ENCODE data around the gene PRDM16.

Gene PRDM16

DNA sequence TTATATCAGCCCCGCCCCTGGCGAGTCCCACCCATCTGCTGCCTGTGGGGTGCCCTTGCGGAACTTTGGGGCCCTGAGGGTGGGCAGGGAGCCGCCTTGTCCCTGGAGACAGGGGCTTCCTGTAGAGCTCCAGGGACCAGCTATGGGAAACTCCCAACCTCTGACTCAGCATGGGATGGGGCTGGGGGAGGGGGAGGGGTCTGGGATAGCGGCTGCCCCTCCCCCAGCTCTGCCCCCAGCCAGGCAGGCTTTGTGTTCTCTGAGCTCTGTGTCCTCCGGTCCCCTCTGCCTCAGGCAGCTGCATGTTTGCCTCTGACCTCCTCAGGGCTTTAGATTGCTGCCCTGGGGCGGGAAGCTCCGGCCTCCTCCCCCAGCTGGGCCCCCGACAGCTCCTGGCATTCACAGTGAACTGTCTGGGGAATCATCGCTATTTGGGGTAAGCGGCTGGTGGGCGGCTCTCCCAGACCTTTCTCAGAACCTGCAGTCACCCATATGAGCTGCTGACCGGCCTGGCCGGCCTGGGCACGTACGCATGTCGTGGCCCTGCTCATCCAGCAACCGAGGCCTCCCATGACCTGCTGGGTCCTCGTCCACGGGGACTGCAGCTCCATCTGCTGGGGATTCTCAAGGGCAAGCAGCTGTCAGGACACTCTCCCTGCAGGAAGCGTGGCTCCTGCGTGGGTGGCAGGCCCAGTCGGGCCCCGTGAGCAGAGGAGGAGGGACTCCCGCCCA, 402.5 kb downstream of the PRDM16 start:
- DNase-seq, result no peak

DNA sequence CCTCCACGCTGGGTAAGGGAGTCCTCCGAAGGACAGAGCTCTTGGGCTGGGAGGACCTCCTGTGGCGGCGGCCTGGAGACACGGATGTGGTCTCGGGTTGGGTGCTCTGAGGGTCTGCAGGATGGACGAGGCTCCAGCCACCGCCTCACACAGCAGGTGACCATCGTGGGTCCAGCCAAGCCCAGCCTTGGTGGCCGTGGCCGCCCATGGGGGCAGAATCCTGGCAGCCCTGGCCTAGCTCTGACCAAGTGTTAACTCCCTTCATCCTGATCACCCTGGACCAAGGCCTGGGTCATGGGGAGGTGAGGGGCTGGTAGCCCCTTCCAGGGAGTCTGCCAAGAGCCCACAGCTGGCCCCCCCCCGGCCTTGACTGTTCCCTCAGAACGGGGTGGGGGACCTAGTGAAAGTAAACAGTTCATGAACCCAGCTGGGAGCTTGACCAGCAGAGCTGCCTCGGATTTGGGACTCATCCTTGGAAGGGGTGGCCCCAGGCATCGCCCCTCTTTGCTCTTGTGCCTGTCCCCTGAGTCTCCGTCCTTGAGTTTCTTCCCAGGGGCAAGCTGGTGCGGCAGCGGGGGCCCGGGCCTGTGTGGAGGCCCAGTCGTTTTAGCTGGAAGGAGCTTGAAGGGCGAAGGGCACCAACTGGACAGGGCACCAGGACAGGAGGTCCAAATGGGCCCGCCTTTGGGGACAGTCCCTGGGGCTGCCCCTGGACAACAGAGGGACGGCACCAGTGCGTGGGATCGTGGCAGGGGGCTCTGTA, 403.3 kb downstream of the PRDM16 start:
- DNase-seq, result no peak

DNA sequence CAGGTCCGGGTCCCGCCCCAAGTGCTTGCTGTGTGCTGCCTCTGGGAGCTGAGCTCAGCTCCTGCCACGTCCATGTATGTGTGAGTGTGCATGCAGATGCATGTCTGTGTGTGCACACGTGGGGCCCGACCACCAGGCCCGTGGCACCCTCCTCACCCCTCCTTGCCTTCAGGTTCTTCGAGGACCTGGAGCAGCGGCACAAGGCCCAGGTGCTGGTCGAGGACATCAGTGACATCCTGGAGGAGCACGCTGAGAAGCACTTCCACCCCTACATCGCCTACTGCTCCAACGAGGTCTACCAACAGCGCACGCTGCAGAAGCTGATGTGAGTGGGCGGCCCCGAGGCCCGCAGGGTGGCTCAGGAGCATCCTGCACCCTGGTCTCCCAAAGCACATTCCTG, 403.9 kb downstream of the PRDM16 start:
- DNase-seq, result no peak

DNA sequence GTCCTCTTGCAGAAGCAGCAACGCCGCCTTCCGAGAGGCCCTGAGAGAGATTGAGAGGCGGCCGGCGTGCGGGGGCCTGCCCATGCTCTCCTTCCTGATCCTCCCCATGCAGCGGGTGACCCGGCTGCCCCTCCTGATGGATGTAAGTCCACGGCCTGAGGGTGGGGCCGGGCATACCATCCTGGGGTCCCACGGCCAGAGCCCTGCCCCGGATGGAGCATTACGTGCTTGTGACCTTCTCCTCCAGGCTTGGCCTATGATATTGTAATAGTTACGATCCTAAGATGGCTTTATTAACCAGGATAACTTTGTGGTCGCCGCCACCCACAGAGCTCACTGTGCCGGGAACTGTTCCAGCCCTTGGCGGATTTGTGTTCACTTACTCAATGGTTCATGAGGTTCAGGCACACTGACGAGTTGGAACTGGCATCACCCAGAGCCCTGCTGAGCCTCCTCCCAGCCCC, 404.4 kb downstream of the PRDM16 start:
- DNase-seq, result no peak

DNA sequence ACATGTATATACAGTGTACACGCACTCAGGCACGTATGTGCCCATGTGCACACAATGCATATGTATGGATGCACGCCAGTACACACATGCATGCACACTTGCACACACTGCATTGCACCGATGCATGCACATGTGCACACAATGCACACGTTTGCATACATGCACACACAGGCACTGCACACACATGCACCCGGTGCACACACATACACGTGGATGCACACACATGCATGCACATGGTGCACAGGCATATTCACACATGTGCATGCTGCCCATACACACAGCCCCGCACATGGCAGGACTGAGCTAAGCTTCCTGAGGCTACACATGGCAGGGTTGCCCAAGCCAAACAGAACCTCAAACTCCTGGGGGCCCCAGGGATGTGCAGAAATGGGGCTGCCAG, 405.0 kb downstream of the PRDM16 start:
- DNase-seq, result no peak

DNA sequence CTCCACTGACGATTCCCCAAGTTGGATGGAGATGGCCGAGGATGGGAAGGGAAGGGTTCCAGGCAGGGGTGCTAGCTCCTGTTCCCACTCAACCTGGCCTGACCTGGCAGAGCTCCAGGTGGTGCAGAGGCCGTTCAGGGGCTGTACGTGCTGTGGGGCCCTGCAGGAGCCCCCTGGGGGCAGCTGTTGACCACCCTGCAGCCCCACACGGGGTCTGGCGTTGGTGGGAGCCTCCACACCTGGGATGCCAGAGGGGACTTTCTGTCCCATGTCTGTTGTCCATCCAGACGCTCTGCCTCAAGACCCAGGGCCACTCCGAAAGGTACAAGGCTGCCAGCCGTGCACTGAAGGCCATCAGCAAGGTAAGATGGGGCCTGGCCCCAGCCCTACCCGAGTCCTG, 405.4 kb downstream of the PRDM16 start:
- no peak for DNase-seq

DNA sequence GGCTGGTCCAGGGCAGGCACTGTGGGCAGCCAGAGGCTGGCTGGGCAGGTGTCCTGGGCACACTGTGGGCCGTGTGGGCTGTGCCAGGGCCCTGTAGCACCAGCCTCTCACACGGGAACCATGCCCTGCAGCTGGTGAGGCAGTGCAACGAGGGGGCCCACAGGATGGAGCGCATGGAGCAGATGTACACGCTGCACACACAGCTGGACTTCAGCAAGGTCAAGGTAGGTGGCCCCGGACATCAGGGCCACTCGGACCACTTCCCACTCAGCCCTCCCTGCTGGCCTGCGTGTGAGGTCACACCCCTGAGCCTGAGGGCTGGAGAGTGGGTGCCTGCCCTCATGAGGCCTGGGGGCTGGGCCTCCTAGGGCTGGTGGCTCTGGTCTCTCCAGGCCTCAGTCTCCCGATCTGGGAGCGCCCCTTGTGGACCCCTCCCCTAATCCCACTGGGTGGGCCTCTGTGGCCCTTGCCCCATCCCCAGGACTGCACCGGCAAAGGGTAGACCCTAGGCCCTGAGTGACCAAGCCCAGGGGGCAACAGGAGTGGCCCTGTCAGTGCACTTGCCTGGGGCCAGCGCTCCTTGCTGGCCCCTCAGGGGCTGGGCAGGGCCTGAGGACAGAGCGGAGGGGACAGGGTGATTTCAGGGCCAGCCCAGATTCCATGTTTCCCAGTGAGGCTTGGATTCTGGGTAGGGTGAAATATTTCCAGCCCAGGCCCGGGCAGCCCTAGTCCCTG, 407.0 kb downstream of the PRDM16 start:
- no peak for DNase-seq

DNA sequence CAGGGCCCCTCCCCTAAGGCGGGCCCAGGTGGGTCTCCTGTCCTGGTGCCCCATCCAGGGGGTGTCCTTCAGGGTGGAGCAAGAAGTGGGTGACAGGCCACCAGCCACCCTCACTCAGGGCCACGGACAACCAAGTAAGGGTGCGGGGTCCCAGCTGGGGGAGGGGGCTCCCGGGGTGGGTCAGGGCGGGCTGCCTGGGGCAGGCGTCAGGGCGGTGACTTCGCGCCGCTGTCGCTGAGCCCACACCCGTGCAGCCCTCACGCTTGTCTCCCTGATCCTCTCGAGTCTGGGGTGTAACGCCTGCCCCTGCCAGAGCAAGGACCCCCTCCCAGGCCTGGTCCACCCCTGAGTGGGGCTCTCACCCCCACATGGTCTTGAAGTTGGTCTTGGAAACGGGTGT, 407.7 kb downstream of the PRDM16 start:
- no peak for DNase-seq

DNA sequence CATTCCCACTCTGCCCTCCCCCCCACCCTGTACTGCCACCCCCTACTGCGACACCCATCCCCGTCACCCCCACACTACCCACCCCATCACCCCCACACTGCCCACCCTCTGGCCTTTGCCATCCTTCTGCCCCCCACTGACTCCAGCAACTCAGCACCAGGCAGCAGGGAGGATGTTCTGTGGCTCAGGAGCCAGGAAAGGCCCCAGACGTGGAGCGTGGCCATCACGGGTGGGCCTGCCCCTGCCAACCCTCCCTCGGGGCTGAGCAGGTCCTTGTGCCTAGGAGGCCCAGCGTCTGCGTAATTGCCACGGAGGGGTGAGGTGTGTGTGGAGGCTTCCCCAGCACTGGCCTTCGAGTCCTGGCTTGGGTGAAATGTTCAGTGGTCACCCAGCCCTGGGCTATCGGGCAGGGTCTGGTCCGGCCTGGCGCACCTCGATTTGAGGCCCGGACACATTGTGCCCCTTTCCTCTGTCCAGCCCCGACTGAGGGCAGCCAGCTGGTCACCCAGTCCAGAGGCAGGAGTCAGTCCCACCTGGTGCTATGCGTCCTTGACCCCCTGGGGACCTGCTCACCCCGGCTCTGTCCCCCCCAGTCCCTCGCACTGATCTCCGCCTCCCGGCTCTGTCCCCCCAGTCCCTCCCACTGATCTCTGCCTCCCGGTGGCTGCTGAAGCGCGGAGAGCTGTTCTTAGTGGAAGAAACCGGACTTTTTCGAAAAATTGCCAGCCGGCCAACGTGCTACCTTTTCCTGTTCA, 408.4 kb downstream of the PRDM16 start:
- no peak for DNase-seq

DNA sequence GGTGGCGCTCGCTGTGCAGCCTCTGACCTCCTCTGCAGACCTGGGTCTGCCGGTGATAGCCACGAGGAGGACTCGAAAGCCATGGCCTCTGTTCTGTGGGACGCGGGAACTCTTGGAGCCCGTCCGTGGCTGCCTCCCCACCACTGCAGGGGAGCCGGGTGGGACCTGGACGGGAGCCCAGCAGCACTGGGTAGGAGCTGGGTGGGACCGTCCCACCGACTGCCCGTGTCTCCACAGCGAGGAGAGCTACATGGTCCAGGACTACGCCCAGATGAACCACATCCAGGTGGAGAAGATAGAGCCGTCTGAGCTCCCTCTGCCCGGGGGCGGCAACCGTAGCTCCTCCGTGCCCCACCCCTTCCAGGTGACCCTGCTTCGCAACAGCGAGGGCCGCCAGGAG, 409.2 kb downstream of the PRDM16 start:
- no peak for DNase-seq

DNA sequence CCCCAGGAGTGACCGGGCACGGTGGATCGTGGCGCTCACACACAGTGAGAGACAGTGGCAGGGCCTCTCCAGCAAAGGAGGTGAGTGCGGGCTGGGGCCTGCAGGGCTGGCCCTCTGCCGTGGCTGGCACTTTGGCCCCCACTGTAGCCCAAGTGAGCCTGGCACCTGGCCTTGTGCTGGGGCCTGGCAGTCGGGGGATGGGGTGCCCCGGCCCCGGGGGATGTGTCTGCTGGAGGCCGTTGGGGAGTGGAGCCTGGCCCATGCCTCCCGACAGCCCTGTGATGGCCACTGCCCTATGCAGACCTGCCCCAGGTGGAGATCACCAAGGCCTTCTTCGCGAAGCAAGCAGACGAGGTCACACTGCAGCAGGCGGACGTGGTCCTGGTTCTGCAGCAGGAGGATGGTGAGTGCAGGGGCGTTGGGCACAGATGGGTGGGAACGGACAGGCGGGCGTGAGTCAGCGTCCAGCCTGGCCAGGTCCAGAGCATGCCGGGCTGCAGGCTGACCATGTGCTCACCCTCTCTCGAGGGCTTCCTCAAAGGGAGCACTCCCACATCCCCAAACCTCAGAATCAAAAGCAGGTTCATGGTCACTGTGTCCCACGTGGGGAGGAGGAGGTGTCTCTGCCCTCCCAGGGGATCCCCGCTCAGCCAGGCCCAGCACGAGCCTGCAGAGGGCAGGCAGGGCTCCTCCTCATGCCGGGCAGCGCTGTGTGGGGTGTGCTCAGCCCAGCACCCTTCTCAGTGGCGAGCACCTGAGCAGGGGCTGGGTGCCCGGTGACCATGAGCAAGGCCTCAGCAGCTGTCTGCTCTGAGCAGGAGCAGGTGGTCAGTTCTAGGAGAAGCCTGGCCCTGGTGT, 410.7 kb downstream of the PRDM16 start:
- no peak for DNase-seq

DNA sequence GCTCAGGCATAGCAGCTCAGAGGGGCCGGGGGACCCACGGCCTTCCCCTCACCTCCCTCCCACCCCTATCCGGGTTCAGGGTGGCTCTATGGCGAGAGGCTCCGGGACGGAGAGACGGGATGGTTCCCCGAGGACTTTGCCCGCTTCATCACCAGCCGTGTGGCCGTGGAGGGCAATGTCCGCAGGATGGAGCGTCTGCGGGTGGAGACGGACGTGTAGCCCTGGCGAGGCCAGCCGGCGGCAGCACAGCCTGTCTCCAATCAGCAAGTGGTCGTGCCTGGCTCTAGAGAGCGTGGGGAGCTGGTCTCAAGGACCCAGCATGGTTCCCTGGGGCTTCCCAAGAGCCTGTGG, 411.3 kb downstream of the PRDM16 start:
- no peak for DNase-seq

DNA sequence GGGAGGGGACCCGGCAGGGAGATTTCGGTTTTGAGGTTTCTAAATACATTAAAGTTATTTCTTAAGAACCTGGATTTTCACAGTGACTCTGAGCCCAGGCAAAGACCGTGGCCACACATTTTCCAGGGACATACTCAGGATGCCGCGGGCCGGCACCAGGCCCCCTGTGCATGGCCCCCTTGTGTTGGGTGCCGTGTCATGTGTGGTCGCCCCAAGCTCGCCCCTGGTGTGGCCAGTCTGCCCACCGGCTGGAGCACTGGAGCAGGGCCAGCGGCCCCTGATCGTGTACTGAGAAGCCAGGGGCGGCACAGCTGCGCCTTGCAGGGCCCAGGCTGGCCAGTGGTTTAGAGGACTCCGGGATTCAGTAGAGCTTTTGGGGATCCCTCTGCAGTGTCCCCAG, 412.0 kb downstream of the PRDM16 start:
- DNase-seq, result no peak

DNA sequence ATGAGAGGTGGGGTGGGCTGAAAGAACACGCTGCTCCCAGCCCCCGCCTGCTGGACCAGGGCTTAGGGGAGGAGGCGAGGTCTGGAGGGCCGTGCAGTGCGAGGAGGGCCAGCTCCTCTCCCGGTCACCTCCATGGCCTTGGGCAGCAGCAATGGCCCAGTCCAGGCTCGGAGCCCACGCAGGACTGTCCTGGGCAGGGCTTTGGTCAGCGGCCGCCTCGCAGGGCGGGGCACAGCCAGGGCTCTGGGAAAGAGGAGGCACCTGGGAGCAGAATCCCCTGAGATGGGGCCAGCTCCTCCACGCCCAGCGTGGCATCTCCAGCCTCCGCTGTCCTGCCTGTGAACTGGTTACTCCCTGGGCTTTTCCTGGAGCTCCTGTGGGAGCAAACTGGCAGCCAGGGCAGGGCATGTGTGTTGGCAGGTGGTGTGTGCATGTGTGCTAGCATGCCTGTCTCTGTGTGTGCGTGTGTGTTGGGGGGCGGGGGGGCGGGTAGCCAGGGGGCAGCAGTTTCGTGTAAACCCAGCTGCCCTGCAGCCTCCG, 412.9 kb downstream of the PRDM16 start:
- no peak for DNase-seq

DNA sequence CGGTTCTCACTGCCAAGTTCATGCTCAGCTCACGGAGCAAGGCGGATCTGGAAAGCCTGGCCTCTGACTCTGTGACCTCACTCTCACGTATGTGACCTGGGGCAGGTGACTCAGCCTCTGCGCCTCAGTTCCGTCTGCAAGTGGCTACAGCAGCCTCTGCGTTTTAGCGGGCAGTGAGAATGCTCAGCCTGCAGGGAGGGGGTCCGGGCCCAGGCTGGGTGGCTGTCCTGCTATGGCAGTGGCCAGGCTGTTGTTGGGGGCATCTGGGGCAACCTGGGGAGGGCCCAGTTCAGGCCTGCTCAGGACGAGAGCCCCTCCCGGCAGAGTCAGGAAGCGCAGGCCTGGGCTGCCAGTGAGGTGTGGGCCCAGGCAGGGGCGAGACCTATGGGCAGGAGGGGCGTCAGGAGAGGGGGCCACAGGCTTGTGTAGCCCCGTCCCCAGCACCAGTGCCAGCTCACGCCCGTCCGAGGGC, 413.4 kb downstream of the PRDM16 start:
- DNase-seq, result no peak

DNA sequence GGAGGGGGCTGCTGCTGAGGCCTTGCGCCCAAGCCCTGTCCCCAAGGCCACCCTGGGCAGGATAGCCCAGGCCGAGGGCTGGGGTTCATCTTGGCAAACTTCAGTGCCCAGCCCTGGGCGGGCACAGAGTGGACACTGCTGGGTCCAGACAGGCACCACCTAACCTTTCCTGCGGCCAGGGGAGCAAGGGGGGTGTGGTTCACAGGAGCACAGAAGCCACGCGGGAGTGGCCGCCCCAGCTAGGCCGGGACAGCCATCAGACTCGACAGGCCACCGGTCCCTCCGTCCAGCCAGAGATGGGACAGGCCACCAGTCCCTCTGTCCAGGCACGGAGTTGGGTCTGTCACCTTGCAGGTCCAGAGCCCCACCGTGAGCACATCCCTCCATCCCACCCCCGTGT, 414.4 kb downstream of the PRDM16 start:
- no peak for DNase-seq

DNA sequence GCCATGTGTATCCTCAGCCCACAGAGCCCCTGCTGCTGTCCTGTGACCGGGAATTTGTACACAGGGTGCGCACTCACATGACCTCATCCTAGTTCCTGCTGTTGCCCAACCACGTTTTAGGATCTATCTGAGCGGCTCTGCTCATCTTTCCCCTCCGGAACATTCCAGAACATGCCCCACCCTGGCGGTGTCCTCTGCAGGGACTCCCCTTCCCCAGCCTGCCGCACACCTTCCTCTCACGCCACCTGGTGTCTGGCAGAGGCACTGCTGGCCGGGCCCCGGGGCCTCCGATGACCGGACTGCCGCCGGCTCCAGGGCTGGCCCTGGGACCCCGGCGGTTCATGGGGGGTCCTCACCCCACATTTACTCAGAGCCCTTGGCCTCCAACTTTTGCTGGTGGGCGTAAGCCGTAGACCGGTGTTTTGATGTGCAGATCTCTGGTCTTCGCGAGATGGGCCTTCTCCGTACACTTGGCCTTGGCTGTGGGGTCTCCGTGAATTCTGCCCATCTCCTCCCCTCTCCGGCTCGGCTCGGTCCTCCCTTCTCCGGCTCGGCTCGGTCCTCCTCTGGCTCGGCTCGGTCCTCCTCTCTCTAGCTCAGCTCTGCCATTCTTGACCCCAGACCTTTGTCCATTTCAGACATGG, 414.9 kb downstream of the PRDM16 start:
- DNase-seq, result no peak

DNA sequence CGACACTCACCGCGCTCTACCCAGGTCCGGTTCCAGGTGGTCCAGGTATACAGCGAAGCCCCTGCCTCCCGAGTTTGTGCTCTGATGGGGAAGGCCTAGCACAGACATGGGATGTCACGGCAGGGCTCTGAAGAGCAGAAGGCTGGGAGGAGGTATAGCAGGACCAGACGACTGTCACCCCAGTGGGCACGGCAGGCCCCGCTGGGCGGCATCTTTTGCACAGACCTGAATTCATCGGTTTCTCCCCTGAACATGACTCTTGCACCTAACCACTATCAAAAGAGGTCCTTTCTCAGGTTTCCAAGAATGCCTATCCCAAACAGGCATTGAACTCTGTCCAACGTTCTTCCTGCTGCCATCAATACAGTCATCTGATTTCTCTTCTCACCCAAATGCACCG, 416.0 kb downstream of the PRDM16 start:
- DNase-seq, result no peak

Measured in NCI-H1436 treated with DMSO at 0.1 percent for 48 hours (cell line).